Left lung (tissue), 10 donors: ENCODE results near the gene LMF1. TPM values are rescaled to one million over a fixed set of nuclear protein-coding genes. Genes with fewer than 3 reads are reported as not detected.
A peak's percentile ranks its signal among the peaks of the same experiment; 100 is the strongest.

Experiments used
- ATAC-seq: fragments of 200-7000 bp; cut with Tn5 transposase; one replicate; pipeline ENCODE4 v1.9.1; 2020; ENCODE audit warnings: moderate library complexity
- DNase-seq, 4 donors: peaks; one replicate each; pipeline ENCODE4 v3.0.0-alpha.2; 2013 to 2020
- H3K27ac ChIP-seq, 2 donors: fragments of 200-600 bp; sonication (generic) in 1 of 2; one replicate each; pipeline versions ENCODE4 v1.5.0 to v1.8.0; 2020 to 2021
- H3K27me3 ChIP-seq, 2 donors: fragments of 200-600 bp; sonication (generic) in 1 of 2; one replicate each; pipeline versions ENCODE4 v1.5.0 to v1.8.0; 2020 to 2021
- H3K36me3 ChIP-seq, 2 donors: fragments of 200-600 bp; sonication (generic) in 1 of 2; one replicate each; pipeline versions ENCODE4 v1.5.0 to v1.8.0; 2020 to 2021
- H3K4me1 ChIP-seq, 2 donors: fragments of 200-600 bp; one replicate each; pipeline ENCODE4 v1.8.0; 2021
- H3K4me3 ChIP-seq, 2 donors: fragments of 200-600 bp; sonication (generic) in 1 of 2; one replicate each; pipeline versions ENCODE4 v1.5.0 to v1.8.0; 2020 to 2021; ENCODE audit warnings: mild to moderate bottlenecking in 1 of 2
- H3K9me3 ChIP-seq, 2 donors: fragments of 200-600 bp; sonication (generic) in 1 of 2; one replicate each; pipeline versions ENCODE4 v1.5.0 to v1.8.0; 2020 to 2021
- intact Hi-C, 2 donors: fragments of 100-400 bp; cut with DNase I; formaldehyde crosslinking; loops; one replicate each; pipeline versions ENCODE4 v1.11.2 to v1.14.2; 2022
- polyA plus RNA-seq, 6 donors: library from polyadenylated mRNA; unstranded; fragments of 120-200 nt; gene quantifications; one replicate each; pipeline ENCODE4 v1.2.1, GENCODE V29; 2013; ENCODE audit not compliant: insufficient read length in 6 of 6
- total RNA-seq, 2 donors: library from RNA; stranded (reverse); fragmentation: NEBNext Ultra II Directional; extraction: Animal tissue kit (Norgen Biotek cat#: 25700); gene quantifications; one replicate each; pipeline ENCODE4 v1.2.1, GENCODE V29; 2021
- TF ChIP-seq, protein P1 (sequence below), 2 donors: fragments of 200-600 bp; sonication (generic) in 1 of 2; IDR thresholded peaks; one replicate each; pipeline versions ENCODE4 v1.5.0 to v1.8.0; 2021; ENCODE audit warnings: antibody characterized with exemption in 2 of 2
- donor health status: DM: no; HTN: yes; CAD: no.
- donor health status: DM: no; HTN: no; CAD: no.

The LMF1 gene
- total and polyA plus RNA-seq, 8 donors, result 15.5 to 23.1 (median 20.4) TPM

DNA sequence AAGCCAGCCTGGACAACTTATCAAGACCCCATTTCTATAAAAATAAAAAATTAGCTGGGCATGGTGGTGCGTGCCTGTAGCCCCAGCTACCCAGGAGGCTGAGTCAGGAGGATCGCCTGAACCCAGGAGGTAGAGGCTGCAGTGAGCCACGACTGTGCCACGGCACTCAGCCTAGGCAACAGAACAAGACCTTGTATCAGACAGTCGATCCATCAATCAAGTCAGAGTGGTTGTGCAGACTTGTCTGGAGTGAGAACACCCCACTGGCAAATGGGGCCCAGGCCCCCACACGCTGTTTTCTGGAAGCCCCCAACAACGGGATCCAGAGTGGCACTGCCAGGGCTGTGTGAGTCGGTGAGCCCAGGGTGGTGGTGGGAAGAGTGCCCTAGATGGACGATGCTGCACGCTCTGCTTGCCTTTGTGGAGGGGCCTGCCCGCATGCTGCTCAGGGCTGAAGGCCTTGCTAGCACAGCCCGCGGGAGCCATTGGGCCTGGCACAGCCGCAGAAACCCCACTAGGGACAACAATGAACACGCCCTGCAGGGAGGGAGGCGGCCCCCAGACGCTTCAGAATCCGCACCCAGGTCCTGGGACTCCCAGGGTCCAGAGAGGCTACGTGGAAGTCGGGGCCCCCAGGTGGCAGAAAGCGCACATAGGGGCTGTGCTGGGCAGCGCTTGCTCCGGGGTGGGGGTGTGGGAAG, 90.2 kb downstream of the LMF1 start:
- no peak overlapping the region for H3K27ac ChIP-seq
- TF ChIP-seq, protein P1, sequence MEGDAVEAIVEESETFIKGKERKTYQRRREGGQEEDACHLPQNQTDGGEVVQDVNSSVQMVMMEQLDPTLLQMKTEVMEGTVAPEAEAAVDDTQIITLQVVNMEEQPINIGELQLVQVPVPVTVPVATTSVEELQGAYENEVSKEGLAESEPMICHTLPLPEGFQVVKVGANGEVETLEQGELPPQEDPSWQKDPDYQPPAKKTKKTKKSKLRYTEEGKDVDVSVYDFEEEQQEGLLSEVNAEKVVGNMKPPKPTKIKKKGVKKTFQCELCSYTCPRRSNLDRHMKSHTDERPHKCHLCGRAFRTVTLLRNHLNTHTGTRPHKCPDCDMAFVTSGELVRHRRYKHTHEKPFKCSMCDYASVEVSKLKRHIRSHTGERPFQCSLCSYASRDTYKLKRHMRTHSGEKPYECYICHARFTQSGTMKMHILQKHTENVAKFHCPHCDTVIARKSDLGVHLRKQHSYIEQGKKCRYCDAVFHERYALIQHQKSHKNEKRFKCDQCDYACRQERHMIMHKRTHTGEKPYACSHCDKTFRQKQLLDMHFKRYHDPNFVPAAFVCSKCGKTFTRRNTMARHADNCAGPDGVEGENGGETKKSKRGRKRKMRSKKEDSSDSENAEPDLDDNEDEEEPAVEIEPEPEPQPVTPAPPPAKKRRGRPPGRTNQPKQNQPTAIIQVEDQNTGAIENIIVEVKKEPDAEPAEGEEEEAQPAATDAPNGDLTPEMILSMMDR (IDR thresholded peaks at IDR 0.05), result no peak
- peak in 2 of 4 donors; percentile 18 to 64 for DNase-seq
- intact Hi-C loops, result no loop called here
- H3K4me3 ChIP-seq, result no peak overlapping the region
- peaks cover 0 to 22% of the 10 kb centered on the region in 2 donors for H3K9me3 ChIP-seq
- no peaks in the 10 kb centered on the region for H3K27me3 ChIP-seq
- H3K4me1 ChIP-seq, result no peaks in the 10 kb centered on the region
- ATAC-seq, result no peak
- H3K36me3 ChIP-seq, result peaks cover 0 to 21% of the 10 kb centered on the region in 2 donors

GRCh38 chr16:879986-880385, 90.8 kb downstream of the LMF1 start:
- peaks cover 0 to 17% of the 10 kb centered on the region in 2 donors for H3K9me3 ChIP-seq
- DNase-seq (peak in 2 of 4 donors; percentile 15 to 59), ATAC-seq (no peak)
- no peaks in the 10 kb centered on the region for H3K4me1 ChIP-seq
- H3K4me3 ChIP-seq, result no peak overlapping the region
- H3K27me3 ChIP-seq, result no peaks in the 10 kb centered on the region
- intact Hi-C loops, result no loop called here
- H3K27ac ChIP-seq, result no peak overlapping the region
- TF ChIP-seq, protein P1 (IDR thresholded peaks at IDR 0.05), result no peak
- H3K36me3 ChIP-seq, result peaks cover 0 to 20% of the 10 kb centered on the region in 2 donors

- Histone ChIP-seq H3K27ac (no peak overlapping the region), H3K36me3 (peaks cover 0 to 15% of the 10 kb centered on the region in 2 donors), H3K4me3 (no peak overlapping the region), H3K9me3 (peaks cover 0 to 13% of the 10 kb centered on the region in 2 donors), H3K27me3 (no peaks in the 10 kb centered on the region), H3K4me1 (no peaks in the 10 kb centered on the region)
- peak in 2 of 4 donors; percentile 28 to 77 for DNase-seq
- intact Hi-C loops, result no loop called here
- no peak for ATAC-seq
- TF ChIP-seq, protein P1 (IDR thresholded peaks at IDR 0.05), result no peak
These were observed 91.3 kb downstream of the LMF1 start for GRCh38 chr16:879461-879861.

DNA sequence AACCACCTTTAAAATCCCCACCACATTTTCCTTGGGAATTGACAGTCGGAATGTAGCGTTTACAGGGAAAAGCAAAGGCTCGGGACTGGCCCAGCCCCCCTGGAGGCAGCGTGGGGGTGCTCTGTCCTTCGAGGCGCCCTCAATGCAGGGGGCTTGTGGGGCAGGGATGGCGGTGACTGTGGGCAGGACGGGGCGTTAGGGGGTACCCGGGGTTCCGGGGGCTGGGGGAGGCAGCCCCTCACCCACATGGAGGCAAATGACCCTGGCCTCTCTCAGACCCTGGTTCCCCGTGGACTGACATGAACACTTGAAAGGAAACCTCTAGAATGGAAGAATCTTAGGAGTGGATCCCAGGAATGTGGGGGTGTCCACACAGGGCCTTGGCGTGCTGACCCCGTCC, 91.9 kb downstream of the LMF1 start:
- DNase-seq, result peak in 1 of 4 donors; percentile 67
- no peak overlapping the region for H3K27ac ChIP-seq
- TF ChIP-seq, protein P1 (IDR thresholded peaks at IDR 0.05), result no peak
- no peaks in the 10 kb centered on the region for H3K27me3 ChIP-seq
- no peaks in the 10 kb centered on the region for H3K4me1 ChIP-seq
- intact Hi-C loops, result no loop called here
- no peak for ATAC-seq
- peaks cover 0 to 11% of the 10 kb centered on the region in 2 donors for H3K36me3 ChIP-seq
- H3K4me3 ChIP-seq, result no peak overlapping the region
- H3K9me3 ChIP-seq, result peaks cover 0 to 8% of the 10 kb centered on the region in 2 donors

- no peak overlapping the region for H3K27ac ChIP-seq
- peaks cover 0 to 13% of the 10 kb centered on the region in 2 donors for H3K36me3 ChIP-seq
- H3K4me1 ChIP-seq, result no peaks in the 10 kb centered on the region
- H3K27me3 ChIP-seq, result no peaks in the 10 kb centered on the region
- intact Hi-C loops, result no loop called here
- ATAC-seq (no peak), DNase-seq (peak in 1 of 4 donors; percentile 65)
- H3K4me3 ChIP-seq, result no peak overlapping the region
- TF ChIP-seq, protein P1 (IDR thresholded peaks at IDR 0.05), result no peak
- H3K9me3 ChIP-seq, result peaks cover 0 to under 1% of the 10 kb centered on the region in 2 donors
These were observed 92.6 kb downstream of the LMF1 start for GRCh38 chr16:878072-878784.
